Prostate gland (tissue), 2 donors: ENCODE results near the gene HDLBP. TPM values are rescaled to one million over a fixed set of nuclear protein-coding genes. Genes with fewer than 3 reads are reported as not detected.
A peak's percentile ranks its signal among the peaks of the same experiment; 100 is the strongest.

Source experiments
- DNase-seq: peaks from one replicate; pipeline ENCODE4 v3.0.0-alpha.2; 2019; ENCODE audit warnings: low spot score
- H3K27ac ChIP-seq, 2 donors: fragments of 200-600 bp; sonication (generic); 2 replicates each; pipeline ENCODE4 v1.5.1; 2017 to 2019
- H3K27me3 ChIP-seq: fragments of 200-600 bp; sonication (generic); replicated peaks from 2 replicates; pipeline ENCODE4 v1.5.1; 2019; ENCODE audit not compliant: insufficient read depth
- H3K36me3 ChIP-seq, 2 donors: fragments of 200-600 bp; sonication (generic); 1 replicate in 1 of 2; 2 replicates in 1 of 2; pipeline versions ENCODE4 v1.5.1 to v1.8.1; 2017 to 2019
- H3K4me1 ChIP-seq: fragments of 200-600 bp; sonication (generic); replicated peaks from 2 replicates; pipeline ENCODE4 v1.5.1; 2019
- H3K4me3 ChIP-seq, 2 donors: fragments of 200-600 bp; sonication (generic); 2 replicates each; pipeline ENCODE4 v1.5.1; 2017 to 2019
- H3K9me3 ChIP-seq: fragments of 200-600 bp; sonication (generic); 2 replicates; pipeline ENCODE4 v1.5.1; 2017
- CTCF ChIP-seq, 4 experiments: fragments of 200-600 bp in 2 of 4; fragments of 450-650 bp in 2 of 4; sonication (generic) in 2 of 4; IDR thresholded peaks; 1 replicate in 3 of 4; 2 replicates in 1 of 4; pipeline ENCODE4 v1.5.1; 2016 to 2019; ENCODE audit warnings: antibody characterized with exemption in 4 of 4, mild to moderate bottlenecking in 2 of 4, moderate library complexity in 2 of 4
- POLR2A ChIP-seq: fragments of 450-650 bp; IDR thresholded peaks from one replicate; pipeline ENCODE4 v1.6.1; 2016; ENCODE audit warnings: antibody characterized with exemption, mild to moderate bottlenecking
- POLR2AphosphoS5 ChIP-seq: sonication (generic); formaldehyde crosslinking; IDR thresholded peaks from one replicate; pipeline ENCODE4 v1.6.1; 2017; ENCODE audit warnings: antibody characterized with exemption
- WGBS: methylation state at CpG from one replicate; pipeline ENCODE4 v1.1.5; 2018; 5-methylcytosine and 5-hydroxymethylcytosine counted together
- intact Hi-C: fragments of 100-400 bp; cut with DNase I; formaldehyde crosslinking; loops from one replicate; pipeline ENCODE4 v1.14.2; 2022
- total RNA-seq, 2 donors: library from RNA; depleted of rRNA; stranded (reverse); fragments of >200 nt; gene quantifications; one replicate each; pipeline ENCODE4 v1.1.0, GENCODE V29; 2016

The HDLBP gene
- total RNA-seq, 2 donors from 2014 or later = 529 to 612 TPM

- DNase-seq = no peak
- Histone ChIP-seq H3K27ac (no peak overlapping the region), H3K4me1 (peaks cover 8% of the 10 kb centered on the region), H3K27me3 (no peaks in the 10 kb centered on the region), H3K4me3 (no peak overlapping the region), H3K36me3 (no peaks in the 10 kb centered on the region), H3K9me3 (no peaks in the 10 kb centered on the region)
- TF ChIP-seq POLR2A = no peak
- TF ChIP-seq POLR2AphosphoS5 = no peak
- 95% methylated on average over 1 of the region's 1 CpG for WGBS
- intact Hi-C loops = no loop called here
Measured at GRCh38 chr2:241325257-241325656, 9.8 kb upstream of the HDLBP start.

DNA sequence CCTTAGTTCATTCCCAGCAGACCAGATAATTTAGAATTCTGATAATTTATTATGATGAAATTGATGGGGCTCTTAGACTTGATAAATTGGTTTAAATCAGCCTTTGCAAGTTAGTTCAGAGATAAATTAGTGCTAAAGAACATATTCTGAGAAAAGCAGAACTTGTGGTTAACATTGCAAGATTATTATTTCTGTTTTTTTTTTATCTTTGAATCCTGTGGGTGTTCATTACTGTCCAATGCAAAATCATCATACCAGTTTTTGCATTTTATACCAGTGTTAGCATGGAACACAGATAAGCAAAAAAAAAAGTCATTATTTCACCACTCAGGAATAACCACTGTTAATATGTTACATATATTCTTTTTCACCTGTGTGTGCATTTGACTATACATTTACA is 9.3 kb upstream of the HDLBP start:
- intact Hi-C loops = no loop called here
- H3K36me3 ChIP-seq = no peaks in the 10 kb centered on the region
- H3K27ac ChIP-seq = no peak overlapping the region
- no peak for TF ChIP-seq CTCF (IDR thresholded peaks at IDR 0.05)
- TF ChIP-seq POLR2AphosphoS5 = no peak
- TF ChIP-seq POLR2A = no peak
- H3K4me1 ChIP-seq = peaks cover 8% of the 10 kb centered on the region
- no peaks in the 10 kb centered on the region for H3K9me3 ChIP-seq
- no peaks in the 10 kb centered on the region for H3K27me3 ChIP-seq
- DNase-seq = no peak
- H3K4me3 ChIP-seq = no peak overlapping the region

DNA sequence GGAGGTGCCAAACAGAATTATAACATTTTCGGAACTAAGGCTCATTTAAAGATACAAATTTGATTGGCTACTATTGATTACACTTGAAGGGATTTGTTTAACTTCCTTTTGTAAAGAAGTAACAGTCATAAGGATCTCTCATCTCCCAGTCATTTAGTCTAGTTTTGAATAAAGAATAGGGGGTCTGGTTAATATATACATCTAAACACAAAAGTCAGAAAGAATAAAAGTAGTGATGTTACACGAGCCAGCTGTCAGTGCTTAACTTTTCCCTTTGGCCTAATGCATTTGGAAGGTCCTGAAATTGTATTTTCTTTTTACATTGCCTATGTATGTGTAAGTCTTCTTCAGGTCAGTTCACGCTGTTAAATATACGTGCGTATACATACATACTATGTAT is 8.3 kb upstream of the HDLBP start:
- TF ChIP-seq POLR2A = no peak
- TF ChIP-seq CTCF (IDR thresholded peaks at IDR 0.05) = no peak
- TF ChIP-seq POLR2AphosphoS5 = no peak
- no peak overlapping the region for H3K4me3 ChIP-seq
- no peak overlapping the region for H3K27ac ChIP-seq
- no peak for DNase-seq
- no peaks in the 10 kb centered on the region for H3K27me3 ChIP-seq
- intact Hi-C loops = no loop called here
- H3K4me1 ChIP-seq = peaks cover 11% of the 10 kb centered on the region
- no peaks in the 10 kb centered on the region for H3K9me3 ChIP-seq
- 72% methylated on average over 5 of the region's 5 CpGs for WGBS
- no peaks in the 10 kb centered on the region for H3K36me3 ChIP-seq

DNA sequence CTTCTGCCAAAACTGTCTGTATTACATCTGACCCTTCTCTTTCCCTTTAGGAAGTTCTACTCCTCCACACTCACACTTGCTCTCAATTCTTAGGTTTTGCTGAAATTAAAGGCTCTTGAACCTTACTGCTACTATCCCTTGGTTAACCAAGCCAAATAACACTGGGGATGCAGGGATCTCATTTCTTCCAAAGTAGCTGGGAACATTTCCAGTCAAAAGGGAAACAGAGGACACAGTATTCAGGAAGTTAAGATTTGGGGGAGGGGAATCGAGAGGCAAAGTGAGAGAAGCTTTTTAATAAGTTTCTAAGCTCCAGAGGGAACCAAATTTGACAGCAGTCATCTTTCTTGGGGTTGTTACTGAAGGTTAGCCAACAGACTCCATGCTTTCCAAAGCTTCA is 6.4 kb upstream of the HDLBP start:
- TF ChIP-seq CTCF (IDR thresholded peaks at IDR 0.05) = no peak
- TF ChIP-seq POLR2A = no peak
- no peak for TF ChIP-seq POLR2AphosphoS5
- 45% methylated on average over 1 of the region's 1 CpG for WGBS
- Histone ChIP-seq H3K4me1 (peaks cover 11% of the 10 kb centered on the region), H3K27ac (peak overlapping the region in 1 of 2 donors; percentile 30), H3K9me3 (no peaks in the 10 kb centered on the region), H3K36me3 (no peaks in the 10 kb centered on the region), H3K27me3 (no peaks in the 10 kb centered on the region), H3K4me3 (no peak overlapping the region)
- no peak for DNase-seq
- intact Hi-C loops = no loop called here

DNA sequence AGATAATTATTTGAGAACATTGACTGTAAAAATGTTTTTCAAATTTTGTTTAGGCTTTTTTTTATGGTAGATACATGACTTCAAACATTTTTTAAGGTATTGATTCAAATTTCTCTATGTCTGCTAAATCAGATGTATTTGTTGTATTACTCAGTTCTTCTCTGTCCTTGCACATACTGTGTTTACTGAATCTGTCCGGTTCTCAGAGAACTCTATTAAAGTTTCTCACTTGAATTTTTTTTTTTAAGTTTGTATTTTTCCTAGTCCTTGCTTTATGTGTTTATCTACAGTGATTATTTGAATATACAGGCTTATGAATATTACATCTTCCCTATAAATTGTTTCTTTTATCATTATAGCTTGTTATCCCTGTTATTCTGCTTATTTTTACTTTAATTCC is 5.6 kb upstream of the HDLBP start:
- H3K9me3 ChIP-seq = no peaks in the 10 kb centered on the region
- intact Hi-C loops = no loop called here
- no peak for DNase-seq
- no peak overlapping the region for H3K4me3 ChIP-seq
- H3K4me1 ChIP-seq = peaks cover 11% of the 10 kb centered on the region
- no peaks in the 10 kb centered on the region for H3K36me3 ChIP-seq
- peak overlapping the region in 1 of 2 donors; percentile 30 for H3K27ac ChIP-seq
- no peaks in the 10 kb centered on the region for H3K27me3 ChIP-seq
- WGBS = 19% methylated on average over 1 of the region's 1 CpG
- TF ChIP-seq POLR2A (no peak), CTCF (IDR thresholded peaks at IDR 0.05) (no peak), POLR2AphosphoS5 (no peak)
